ENCODE data around the gene ATP8B2.

- no peak for TF ChIP-seq POLR2A (IDR thresholded peaks at IDR 0.05; ENCODE audit: low read depth, low read length)
- TF ChIP-seq PAX5 (IDR thresholded peaks at IDR 0.05; ENCODE audit: insufficient read depth, low read length, severe bottlenecking), result no peak
Measured at GRCh38 chr1:154324669-154325582, at the start of gene ATP8B2.
